B cell (primary cell): ENCODE results near the gene CLASP2.

Source experiments
- EZH2 ChIP-seq: IDR thresholded peaks from 2 replicates; pipeline ENCODE4 v1.6.1; 2012; ENCODE audit warnings: borderline replicate concordance, low read depth, mild to moderate bottlenecking, moderate library complexity, low read length; ENCODE audit not compliant: insufficient read depth, poor library complexity, severe bottlenecking
- TF ChIP-seq, protein P1 (sequence below): fragments of 200-600 bp; IDR thresholded peaks from one replicate; pipeline ENCODE4 v1.8.0; 2022; ENCODE audit warnings: antibody characterized with exemption, mild to moderate bottlenecking

DNA sequence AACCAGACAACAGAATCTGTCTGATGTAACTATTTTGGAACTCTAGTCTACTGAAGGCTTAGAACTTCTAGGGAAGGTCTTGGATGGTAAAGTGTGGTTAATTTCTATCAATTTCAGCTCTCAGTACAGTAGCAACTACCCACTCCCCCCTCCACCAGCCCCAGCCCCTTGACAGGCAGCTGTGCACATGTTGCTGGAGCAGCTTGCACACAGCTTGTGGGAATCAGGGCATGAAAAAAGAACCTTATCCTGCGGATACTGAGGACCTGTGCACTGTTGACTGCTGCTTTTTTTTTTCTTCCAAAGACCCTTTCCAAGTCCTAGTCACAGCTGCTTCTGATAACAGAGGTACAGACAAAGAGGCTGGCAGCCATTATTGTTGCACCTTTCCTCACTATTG lies 196.3 kb downstream of the CLASP2 start:
- TF ChIP-seq, protein P1, sequence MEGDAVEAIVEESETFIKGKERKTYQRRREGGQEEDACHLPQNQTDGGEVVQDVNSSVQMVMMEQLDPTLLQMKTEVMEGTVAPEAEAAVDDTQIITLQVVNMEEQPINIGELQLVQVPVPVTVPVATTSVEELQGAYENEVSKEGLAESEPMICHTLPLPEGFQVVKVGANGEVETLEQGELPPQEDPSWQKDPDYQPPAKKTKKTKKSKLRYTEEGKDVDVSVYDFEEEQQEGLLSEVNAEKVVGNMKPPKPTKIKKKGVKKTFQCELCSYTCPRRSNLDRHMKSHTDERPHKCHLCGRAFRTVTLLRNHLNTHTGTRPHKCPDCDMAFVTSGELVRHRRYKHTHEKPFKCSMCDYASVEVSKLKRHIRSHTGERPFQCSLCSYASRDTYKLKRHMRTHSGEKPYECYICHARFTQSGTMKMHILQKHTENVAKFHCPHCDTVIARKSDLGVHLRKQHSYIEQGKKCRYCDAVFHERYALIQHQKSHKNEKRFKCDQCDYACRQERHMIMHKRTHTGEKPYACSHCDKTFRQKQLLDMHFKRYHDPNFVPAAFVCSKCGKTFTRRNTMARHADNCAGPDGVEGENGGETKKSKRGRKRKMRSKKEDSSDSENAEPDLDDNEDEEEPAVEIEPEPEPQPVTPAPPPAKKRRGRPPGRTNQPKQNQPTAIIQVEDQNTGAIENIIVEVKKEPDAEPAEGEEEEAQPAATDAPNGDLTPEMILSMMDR: no peak
- no peak for TF ChIP-seq EZH2
